GM12873 (cell line): ENCODE results near the gene BBOX1.

Experiments
- TF ChIP-seq, protein P1 (sequence below): IDR thresholded peaks from 2 replicates; pipeline ENCODE4 v1.5.1; 2012; ENCODE audit warnings: low read depth, mild to moderate bottlenecking, moderate library complexity, low read length, control low read depth; ENCODE audit not compliant: insufficient read depth; ENCODE audit errors: missing control alignments

The BBOX1 gene

DNA sequence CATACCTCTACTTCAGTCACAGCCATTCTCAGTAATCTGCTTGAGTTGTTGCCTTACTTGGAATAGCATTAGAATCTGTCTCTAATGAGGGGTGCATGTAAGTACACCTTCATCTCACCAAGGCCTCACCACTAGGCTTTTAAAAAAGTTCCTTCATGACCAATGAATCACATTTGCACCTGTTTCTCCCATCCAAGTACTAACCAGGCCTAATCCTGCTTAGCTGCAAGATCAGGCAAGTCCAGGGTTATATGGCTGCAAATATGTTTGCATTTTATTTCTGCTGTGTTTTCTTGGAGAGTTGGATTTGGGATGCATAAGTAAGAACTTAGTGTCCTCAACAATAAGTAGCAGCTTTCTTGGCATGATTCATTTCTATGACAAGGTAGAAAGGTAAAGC, 66.9 kb downstream of the BBOX1 start:
- TF ChIP-seq, protein P1, sequence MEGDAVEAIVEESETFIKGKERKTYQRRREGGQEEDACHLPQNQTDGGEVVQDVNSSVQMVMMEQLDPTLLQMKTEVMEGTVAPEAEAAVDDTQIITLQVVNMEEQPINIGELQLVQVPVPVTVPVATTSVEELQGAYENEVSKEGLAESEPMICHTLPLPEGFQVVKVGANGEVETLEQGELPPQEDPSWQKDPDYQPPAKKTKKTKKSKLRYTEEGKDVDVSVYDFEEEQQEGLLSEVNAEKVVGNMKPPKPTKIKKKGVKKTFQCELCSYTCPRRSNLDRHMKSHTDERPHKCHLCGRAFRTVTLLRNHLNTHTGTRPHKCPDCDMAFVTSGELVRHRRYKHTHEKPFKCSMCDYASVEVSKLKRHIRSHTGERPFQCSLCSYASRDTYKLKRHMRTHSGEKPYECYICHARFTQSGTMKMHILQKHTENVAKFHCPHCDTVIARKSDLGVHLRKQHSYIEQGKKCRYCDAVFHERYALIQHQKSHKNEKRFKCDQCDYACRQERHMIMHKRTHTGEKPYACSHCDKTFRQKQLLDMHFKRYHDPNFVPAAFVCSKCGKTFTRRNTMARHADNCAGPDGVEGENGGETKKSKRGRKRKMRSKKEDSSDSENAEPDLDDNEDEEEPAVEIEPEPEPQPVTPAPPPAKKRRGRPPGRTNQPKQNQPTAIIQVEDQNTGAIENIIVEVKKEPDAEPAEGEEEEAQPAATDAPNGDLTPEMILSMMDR, result no peak

GRCh38 chr11:27108809-27109208, 68.2 kb downstream of the BBOX1 start:
- TF ChIP-seq, protein P1, result no peak

DNA sequence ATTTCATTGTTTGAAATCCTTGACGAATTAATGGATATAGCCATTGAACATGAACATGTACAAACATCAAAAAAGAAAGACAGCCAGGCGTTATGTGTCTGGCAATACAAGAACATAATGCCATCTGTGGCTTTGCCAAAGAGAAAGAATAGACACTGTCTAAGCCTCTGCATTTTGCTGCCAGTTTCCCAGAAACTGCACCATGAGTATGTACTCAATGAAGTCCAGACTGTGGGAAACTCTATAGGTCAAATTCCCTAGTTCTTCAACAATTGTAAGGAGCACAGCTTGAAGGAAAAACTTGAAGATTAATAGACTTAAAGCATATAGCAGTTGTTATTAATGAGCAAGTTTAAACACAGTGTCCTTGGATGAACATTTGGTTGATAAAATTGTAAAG, 71.3 kb downstream of the BBOX1 start:
- TF ChIP-seq, protein P1, result no peak

- TF ChIP-seq, protein P1, result no peak
Measured at GRCh38 chr11:27112946-27113345, 72.3 kb downstream of the BBOX1 start.

- TF ChIP-seq, protein P1, result no peak
Measured at GRCh38 chr11:27115051-27115650, 74.5 kb downstream of the BBOX1 start.

GRCh38 chr11:27116684-27117083, 76.1 kb downstream of the BBOX1 start:
- TF ChIP-seq, protein P1, result no peak

DNA sequence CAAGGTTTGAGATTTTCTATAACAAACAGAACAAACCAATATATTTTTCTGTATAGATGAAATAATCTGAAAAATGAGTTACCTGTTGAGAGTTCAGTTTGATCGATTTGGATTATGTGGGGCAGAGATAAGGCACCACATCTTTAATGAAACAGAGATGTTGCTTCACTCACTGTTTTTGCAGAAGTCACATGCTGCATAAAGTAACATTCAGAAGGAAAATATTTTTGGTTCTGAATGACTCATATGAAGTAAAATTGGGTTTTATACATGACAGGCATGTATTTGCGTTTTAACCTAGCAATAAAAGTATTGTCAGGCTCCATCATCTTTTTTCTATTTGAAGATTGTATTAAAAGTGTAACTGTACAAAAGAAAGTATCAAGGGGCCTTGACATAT, 77.8 kb downstream of the BBOX1 start:
- TF ChIP-seq, protein P1, result no peak
